IPS-15b (cell line): ENCODE results near the gene XRCC5.

Source experiments
- H3K27me3 ChIP-seq: one replicate; pipeline ENCODE4 v1.6.1; 2013; ENCODE audit warnings: low read length; ENCODE audit not compliant: control insufficient read depth, insufficient read depth
- H3K36me3 ChIP-seq: one replicate; pipeline ENCODE4 v1.6.1; 2013; ENCODE audit warnings: low read length; ENCODE audit not compliant: control insufficient read depth, insufficient read depth
- H3K4me1 ChIP-seq: one replicate; pipeline ENCODE4 v1.6.1; 2013; ENCODE audit warnings: mild to moderate bottlenecking, low read length; ENCODE audit not compliant: control insufficient read depth, insufficient read depth
- H3K4me3 ChIP-seq: one replicate; pipeline ENCODE4 v1.5.1; 2013; ENCODE audit warnings: low read depth, low read length
- H3K9ac ChIP-seq: one replicate; pipeline ENCODE4 v1.6.1; 2013; ENCODE audit warnings: low read depth, mild to moderate bottlenecking, low read length
- H3K9me3 ChIP-seq: one replicate; pipeline ENCODE4 v1.6.1; 2013; ENCODE audit warnings: mild to moderate bottlenecking, low read length; ENCODE audit not compliant: control insufficient read depth, insufficient read depth

Gene XRCC5

GRCh38 chr2:216210701-216211540 lies 101.8 kb downstream of the XRCC5 start:
- Histone ChIP-seq H3K9ac (no peak overlapping the region), H3K4me1 (peaks cover 4% of the 10 kb centered on the region), H3K4me3 (no peak overlapping the region), H3K9me3 (no peaks in the 10 kb centered on the region), H3K36me3 (peaks cover 7% of the 10 kb centered on the region), H3K27me3 (no peaks in the 10 kb centered on the region)

GRCh38 chr2:216211614-216212145 lies 102.5 kb downstream of the XRCC5 start:
- Histone ChIP-seq H3K36me3 (peaks cover 6% of the 10 kb centered on the region), H3K27me3 (no peaks in the 10 kb centered on the region), H3K4me1 (peaks cover 4% of the 10 kb centered on the region), H3K9me3 (no peaks in the 10 kb centered on the region), H3K9ac (no peak overlapping the region), H3K4me3 (no peak overlapping the region)

- Histone ChIP-seq H3K4me3 (no peak overlapping the region), H3K4me1 (no peaks in the 10 kb centered on the region), H3K9ac (no peak overlapping the region), H3K9me3 (no peaks in the 10 kb centered on the region), H3K27me3 (no peaks in the 10 kb centered on the region), H3K36me3 (no peaks in the 10 kb centered on the region)
Observed at GRCh38 chr2:216214768-216215167, 105.6 kb downstream of the XRCC5 start.

- Histone ChIP-seq H3K4me1 (no peaks in the 10 kb centered on the region), H3K4me3 (no peak overlapping the region), H3K27me3 (no peaks in the 10 kb centered on the region), H3K9ac (no peak overlapping the region), H3K9me3 (no peaks in the 10 kb centered on the region), H3K36me3 (no peaks in the 10 kb centered on the region)
Observed at GRCh38 chr2:216215658-216216390, 106.7 kb downstream of the XRCC5 start.

- Histone ChIP-seq H3K36me3 (no peaks in the 10 kb centered on the region), H3K9me3 (no peaks in the 10 kb centered on the region), H3K9ac (no peak overlapping the region), H3K27me3 (no peaks in the 10 kb centered on the region), H3K4me1 (no peaks in the 10 kb centered on the region), H3K4me3 (no peak overlapping the region)
Observed at GRCh38 chr2:216216951-216217903, 108.1 kb downstream of the XRCC5 start.

- no peak overlapping the region for H3K9ac ChIP-seq
Observed at GRCh38 chr2:216217904-216218260, 108.7 kb downstream of the XRCC5 start.

GRCh38 chr2:216219861-216220260 lies 110.7 kb downstream of the XRCC5 start:
- H3K4me3 ChIP-seq = no peak overlapping the region
- H3K9ac ChIP-seq = no peak overlapping the region
- H3K4me1 ChIP-seq = peaks cover 2% of the 10 kb centered on the region
- H3K27me3 ChIP-seq = no peaks in the 10 kb centered on the region
- H3K9me3 ChIP-seq = no peaks in the 10 kb centered on the region
- no peaks in the 10 kb centered on the region for H3K36me3 ChIP-seq

More at GRCh38 chr2:216217904-216218260, 108.7 kb downstream of the XRCC5 start:
- no peaks in the 10 kb centered on the region for H3K36me3 ChIP-seq
- peaks cover 1% of the 10 kb centered on the region for H3K4me1 ChIP-seq
- H3K27me3 ChIP-seq = no peaks in the 10 kb centered on the region
- H3K4me3 ChIP-seq = no peak overlapping the region
- H3K9me3 ChIP-seq = no peaks in the 10 kb centered on the region

- H3K4me1 ChIP-seq = peaks cover 2% of the 10 kb centered on the region
- no peak overlapping the region for H3K4me3 ChIP-seq
- H3K27me3 ChIP-seq = no peaks in the 10 kb centered on the region
- H3K9ac ChIP-seq = no peak overlapping the region
- no peaks in the 10 kb centered on the region for H3K9me3 ChIP-seq
- no peaks in the 10 kb centered on the region for H3K36me3 ChIP-seq
Observed at GRCh38 chr2:216220976-216221375, 111.8 kb downstream of the XRCC5 start.

GRCh38 chr2:216221811-216222210 lies 112.7 kb downstream of the XRCC5 start:
- no peak overlapping the region for H3K4me3 ChIP-seq
- peaks cover 2% of the 10 kb centered on the region for H3K4me1 ChIP-seq
- H3K9ac ChIP-seq = no peak overlapping the region
- no peaks in the 10 kb centered on the region for H3K9me3 ChIP-seq
- H3K27me3 ChIP-seq = no peaks in the 10 kb centered on the region
- no peaks in the 10 kb centered on the region for H3K36me3 ChIP-seq

GRCh38 chr2:216222650-216223352 lies 113.7 kb downstream of the XRCC5 start:
- no peak overlapping the region for H3K4me3 ChIP-seq
- no peaks in the 10 kb centered on the region for H3K9me3 ChIP-seq
- H3K4me1 ChIP-seq = peaks cover 2% of the 10 kb centered on the region
- no peak overlapping the region for H3K9ac ChIP-seq
- H3K36me3 ChIP-seq = no peaks in the 10 kb centered on the region
- no peaks in the 10 kb centered on the region for H3K27me3 ChIP-seq

- Histone ChIP-seq H3K27me3 (no peaks in the 10 kb centered on the region), H3K9me3 (no peaks in the 10 kb centered on the region), H3K9ac (no peak overlapping the region), H3K4me3 (no peak overlapping the region), H3K4me1 (peaks cover 2% of the 10 kb centered on the region), H3K36me3 (no peaks in the 10 kb centered on the region)
Observed at GRCh38 chr2:216224388-216224787, 115.2 kb downstream of the XRCC5 start.
